HAP-1 (cell line): Measurements from ENCODE around the gene LGALS7.
"Not testable (repeated sequence)": the region's sequence is repeated elsewhere in the genome, so short reads cannot be mapped to it uniquely, and the experiment has no call there.

Experiments
- DNase-seq, 2 experiments: peaks; one replicate each; pipeline ENCODE4 v3.0.0-alpha.2; 2016 to 2020; ENCODE audit warnings: low spot score in 2 of 2
- H3K27me3 ChIP-seq: fragments of 250-450 bp; sonication (Bioruptor Pico); 2 replicates; pipeline ENCODE4 v1.5.1; 2020; ENCODE audit warnings: low read depth, mild to moderate bottlenecking, moderate library complexity
- H3K36me3 ChIP-seq: fragments of 250-450 bp; sonication (Bioruptor Pico); replicated peaks from 2 replicates; pipeline ENCODE4 v1.5.1; 2020; ENCODE audit warnings: mild to moderate bottlenecking
- H3K4me1 ChIP-seq: fragments of 250-450 bp; sonication (Bioruptor Pico); 2 replicates; pipeline ENCODE4 v1.5.1; 2020; ENCODE audit warnings: mild to moderate bottlenecking
- H3K4me3 ChIP-seq: fragments of 250-450 bp; sonication (Bioruptor Pico); 2 replicates; pipeline ENCODE4 v1.5.1; 2020; ENCODE audit warnings: mild to moderate bottlenecking, moderate library complexity
- H3K9me3 ChIP-seq: fragments of 250-450 bp; sonication (Bioruptor Pico); 2 replicates; pipeline ENCODE4 v1.5.1; 2020; ENCODE audit warnings: mild to moderate bottlenecking, moderate library complexity
- in situ Hi-C: fragments of 300-500 bp; cut with MboI; formaldehyde crosslinking; loops from 3 replicates; pipeline ENCODE4 v1.14.3; 2020; ENCODE audit warnings: low sequenced_read_pairs, inconsistent platforms, mixed read lengths

The LGALS7 gene

GRCh38 chr19:38807374-38808098 lies 34.2 kb upstream of the LGALS7 start:
- H3K9me3 ChIP-seq, H3K36me3 ChIP-seq, in situ Hi-C loops, H3K27me3 ChIP-seq, H3K4me1 ChIP-seq, H3K4me3 ChIP-seq: not testable (repeated sequence)
- DNase-seq = peak in 1 of 2 experiments; percentile 20

DNA sequence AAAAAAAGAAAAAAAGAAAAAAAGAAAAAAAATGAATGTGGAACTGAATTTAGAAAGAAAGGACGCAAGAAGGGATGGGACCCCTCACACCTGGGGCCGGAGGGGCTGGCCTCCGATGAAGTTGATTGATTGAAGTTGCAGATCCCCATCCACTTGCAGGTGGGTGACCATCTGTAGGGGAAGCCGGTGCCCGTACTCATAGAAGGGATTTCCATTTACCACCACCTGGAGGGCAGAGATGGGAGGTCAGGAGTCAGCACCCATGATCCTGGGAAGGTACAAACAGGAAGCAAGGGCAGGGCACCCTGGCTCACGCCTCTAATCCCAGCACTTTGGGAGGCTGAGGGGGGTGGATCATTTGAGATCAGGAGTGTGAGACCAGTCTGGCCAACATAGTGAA lies 33.1 kb upstream of the LGALS7 start:
- 0 out of 2 replicates have a peak, but pooled peaks cover 3% of the 10 kb centered on the region for H3K4me1 ChIP-seq
- in situ Hi-C loops = no loop called here

DNA sequence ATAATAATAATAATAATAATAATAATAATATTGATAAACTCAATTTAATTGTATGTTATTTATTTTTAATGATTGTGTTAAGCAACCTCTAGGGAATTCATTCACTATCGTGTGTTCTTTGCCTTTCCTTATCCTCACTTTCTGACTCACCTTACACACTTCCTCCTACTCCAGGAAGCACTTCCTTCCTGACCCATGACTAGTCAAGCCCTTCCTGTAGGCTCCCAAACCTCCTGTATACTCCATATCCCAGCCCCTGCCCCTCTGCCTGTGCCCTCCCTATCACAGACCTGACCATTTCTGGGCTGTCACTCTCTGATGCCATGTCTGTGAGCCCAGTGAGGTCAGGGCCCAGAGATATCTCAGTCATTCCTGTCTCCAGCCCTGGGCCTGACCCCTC lies 31.9 kb upstream of the LGALS7 start:
- DNase-seq = no peak
- Histone ChIP-seq H3K36me3 (no peaks in the 10 kb centered on the region), H3K4me3 (no peak overlapping the region), H3K9me3 (no peaks in the 10 kb centered on the region), H3K27me3 (no peaks in the 10 kb centered on the region), H3K4me1 (0 out of 2 replicates have a peak, but pooled peaks cover 3% of the 10 kb centered on the region)
- in situ Hi-C loops = no loop called here

More for the DNA sequence above, 33.1 kb upstream of the LGALS7 start:
- Histone ChIP-seq H3K4me3 (no peak overlapping the region), H3K27me3 (no peaks in the 10 kb centered on the region), H3K9me3 (no peaks in the 10 kb centered on the region), H3K36me3 (no peaks in the 10 kb centered on the region)
- DNase-seq = no peak

- no peaks in the 10 kb centered on the region for H3K27me3 ChIP-seq
- no peak for DNase-seq
- H3K9me3 ChIP-seq = no peaks in the 10 kb centered on the region
- H3K4me1 ChIP-seq = peaks cover 7% of the 10 kb centered on the region
- H3K4me3 ChIP-seq = no peak overlapping the region
- in situ Hi-C loops = no loop called here
- no peaks in the 10 kb centered on the region for H3K36me3 ChIP-seq
Observed at GRCh38 chr19:38803543-38803942, 30.2 kb upstream of the LGALS7 start.

GRCh38 chr19:38801359-38802095 lies 28.2 kb upstream of the LGALS7 start:
- H3K9me3 ChIP-seq = no peaks in the 10 kb centered on the region
- DNase-seq = no peak
- in situ Hi-C loops = no loop called here
- H3K27me3 ChIP-seq = no peaks in the 10 kb centered on the region
- no peak overlapping the region for H3K4me3 ChIP-seq
- H3K36me3 ChIP-seq = no peaks in the 10 kb centered on the region
- peaks cover 4% of the 10 kb centered on the region for H3K4me1 ChIP-seq

- peaks cover 4% of the 10 kb centered on the region for H3K4me1 ChIP-seq
- H3K36me3 ChIP-seq = no peaks in the 10 kb centered on the region
- DNase-seq = no peak
- H3K27me3 ChIP-seq = no peaks in the 10 kb centered on the region
- no peaks in the 10 kb centered on the region for H3K9me3 ChIP-seq
- in situ Hi-C loops = no loop called here
- H3K4me3 ChIP-seq = no peak overlapping the region
Observed at GRCh38 chr19:38800577-38801347, 27.4 kb upstream of the LGALS7 start.

DNA sequence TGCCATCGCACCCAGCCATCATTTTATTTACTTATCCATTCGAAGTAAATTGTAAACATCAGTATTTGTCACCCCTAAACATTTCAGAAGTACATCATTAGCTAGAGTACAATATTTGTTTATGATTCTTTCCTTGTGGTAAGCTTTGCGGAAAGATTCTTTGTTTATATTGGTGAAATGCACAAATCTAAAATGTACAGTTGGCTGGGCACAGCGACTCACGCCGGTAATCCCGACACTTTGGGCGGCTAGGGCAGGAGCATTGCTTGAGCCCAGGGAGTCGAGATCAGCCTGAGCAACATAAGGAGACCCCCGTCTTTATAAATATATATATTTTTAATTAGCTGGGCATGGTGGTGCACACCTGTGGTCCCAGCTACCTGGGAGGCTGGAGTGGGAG lies 25.8 kb upstream of the LGALS7 start:
- Histone ChIP-seq H3K4me3 (no peak overlapping the region), H3K9me3 (no peaks in the 10 kb centered on the region), H3K4me1 (peaks cover 4% of the 10 kb centered on the region), H3K27me3 (no peaks in the 10 kb centered on the region), H3K36me3 (no peaks in the 10 kb centered on the region)
- no peak for DNase-seq
- in situ Hi-C loops = no loop called here

GRCh38 chr19:38797781-38798180 lies 24.5 kb upstream of the LGALS7 start:
- H3K4me3 ChIP-seq, DNase-seq, H3K4me1 ChIP-seq, in situ Hi-C loops, H3K27me3 ChIP-seq, H3K36me3 ChIP-seq, H3K9me3 ChIP-seq: not testable (repeated sequence)

- Histone ChIP-seq H3K36me3 (no peaks in the 10 kb centered on the region), H3K4me3 (no peak overlapping the region), H3K9me3 (no peaks in the 10 kb centered on the region), H3K27me3 (no peaks in the 10 kb centered on the region), H3K4me1 (peaks cover 4% of the 10 kb centered on the region)
- in situ Hi-C loops = no loop called here
- DNase-seq = no peak
Observed at GRCh38 chr19:38796154-38796553, 22.8 kb upstream of the LGALS7 start.

- H3K4me1 ChIP-seq = peaks cover 4% of the 10 kb centered on the region
- no peak overlapping the region for H3K4me3 ChIP-seq
- H3K9me3 ChIP-seq = no peaks in the 10 kb centered on the region
- no peak for DNase-seq
- no peaks in the 10 kb centered on the region for H3K36me3 ChIP-seq
- no peaks in the 10 kb centered on the region for H3K27me3 ChIP-seq
- in situ Hi-C loops = no loop called here
Observed at GRCh38 chr19:38795549-38795948, 22.2 kb upstream of the LGALS7 start.

GRCh38 chr19:38793671-38794070 lies 20.4 kb upstream of the LGALS7 start:
- no peaks in the 10 kb centered on the region for H3K4me1 ChIP-seq
- no peak overlapping the region for H3K4me3 ChIP-seq
- H3K27me3 ChIP-seq = no peaks in the 10 kb centered on the region
- no peaks in the 10 kb centered on the region for H3K36me3 ChIP-seq
- in situ Hi-C loops = no loop called here
- H3K9me3 ChIP-seq = no peaks in the 10 kb centered on the region
- DNase-seq = no peak

- H3K27me3 ChIP-seq = no peaks in the 10 kb centered on the region
- no peak overlapping the region for H3K4me3 ChIP-seq
- in situ Hi-C loops = no loop called here
- H3K4me1 ChIP-seq = no peaks in the 10 kb centered on the region
- H3K36me3 ChIP-seq = no peaks in the 10 kb centered on the region
- H3K9me3 ChIP-seq = no peaks in the 10 kb centered on the region
- DNase-seq = no peak
Observed at GRCh38 chr19:38793177-38793576, 19.9 kb upstream of the LGALS7 start.

DNA sequence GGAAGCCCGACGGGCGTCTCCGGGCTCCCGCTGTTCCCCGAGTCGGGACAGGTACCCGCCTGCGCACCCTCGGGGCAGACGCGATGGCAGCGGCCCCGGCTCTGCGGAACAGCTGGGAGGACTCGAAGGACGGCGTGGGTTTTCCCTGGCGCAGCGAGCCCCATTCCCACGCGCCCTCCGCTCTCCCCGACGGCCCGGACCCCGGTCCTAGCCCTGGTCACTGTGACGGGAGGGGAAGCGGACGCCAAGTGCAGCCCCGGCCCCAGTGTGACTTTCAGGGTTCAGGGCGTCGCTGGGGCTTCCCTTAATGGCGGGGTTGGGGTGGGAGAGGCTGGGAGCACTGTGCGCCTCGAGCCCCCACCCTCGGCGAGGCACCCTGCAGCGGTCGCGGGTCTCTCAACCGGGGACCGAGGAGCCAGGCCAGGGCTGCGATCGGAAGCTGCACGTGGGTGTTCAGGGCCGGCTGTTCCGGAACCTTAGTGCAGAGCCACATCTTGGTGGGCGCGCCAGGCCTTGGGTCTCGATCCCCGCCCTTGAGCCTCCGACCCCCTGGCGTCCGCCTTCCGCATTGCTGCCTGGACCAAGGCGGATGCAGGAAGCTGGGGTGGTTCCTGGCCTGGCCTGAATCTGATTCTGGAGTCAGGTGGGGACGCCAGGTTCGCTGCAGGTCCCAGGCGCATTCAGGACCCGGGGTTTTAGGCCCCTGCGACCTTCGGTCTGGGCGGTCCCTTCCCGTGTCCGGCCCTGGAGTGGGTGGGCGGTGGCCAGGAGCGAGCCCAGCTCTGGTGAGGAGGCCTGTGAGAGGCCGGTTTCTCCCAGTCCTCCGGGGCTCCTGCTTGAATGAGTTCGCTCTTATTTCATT lies 19.2 kb upstream of the LGALS7 start:
- H3K9me3 ChIP-seq = no peaks in the 10 kb centered on the region
- no peaks in the 10 kb centered on the region for H3K36me3 ChIP-seq
- no peak overlapping the region for H3K4me3 ChIP-seq
- in situ Hi-C loops = no loop called here
- no peaks in the 10 kb centered on the region for H3K27me3 ChIP-seq
- no peak for DNase-seq
- H3K4me1 ChIP-seq = no peaks in the 10 kb centered on the region
